Measurements from ENCODE around the gene KPNA6.

GRCh38 chr1:32122151-32122550 lies 14.3 kb downstream of the KPNA6 start:
- no peak for TF ChIP-seq CTCF (IDR thresholded peaks at IDR 0.05; ENCODE audit: borderline replicate concordance, extremely low read depth, low read length, poor library complexity, severe bottlenecking)
- TF ChIP-seq EZH2 (IDR thresholded peaks at IDR 0.05; ENCODE audit: borderline replicate concordance, low read depth, low read length, severe bottlenecking): no peak
